BE2C (cell line): ENCODE measurements around the gene SMC3.
"Not testable (repeated sequence)": the region's sequence is repeated elsewhere in the genome, so short reads cannot be mapped to it uniquely, and the experiment has no call there.

Source experiments
- DNase-seq: peaks from one replicate; pipeline ENCODE4 v3.0.0-alpha.2; 2020
- H3K27me3 ChIP-seq: fragments of 250-450 bp; sonication (Bioruptor Pico); 2 replicates; pipeline ENCODE4 v1.5.1; 2020; ENCODE audit warnings: mild to moderate bottlenecking
- H3K36me3 ChIP-seq: fragments of 250-450 bp; sonication (Bioruptor Pico); 2 replicates; pipeline ENCODE4 v1.5.1; 2020; ENCODE audit warnings: mild to moderate bottlenecking
- H3K4me1 ChIP-seq: fragments of 250-450 bp; sonication (Bioruptor Pico); 2 replicates; pipeline ENCODE4 v1.5.1; 2020
- H3K4me3 ChIP-seq: 2 replicates; pipeline ENCODE4 v1.5.1; 2011; ENCODE audit warnings: low read depth, low read length
- H3K9me3 ChIP-seq: fragments of 250-450 bp; sonication (Bioruptor Pico); 2 replicates; pipeline ENCODE4 v1.5.1; 2020
- CTCF ChIP-seq: IDR thresholded peaks from 2 replicates; pipeline ENCODE4 v1.5.1; 2012; ENCODE audit warnings: mild to moderate bottlenecking, low read depth, low read length

SMC3 gene

GRCh38 chr10:110609605-110610004 is 42.1 kb downstream of the SMC3 start:
- TF ChIP-seq CTCF: peak; percentile 35; the same call in 1 of the 2 replicates
- Histone ChIP-seq H3K4me1 (peaks cover 3% of the 10 kb centered on the region; the same call in 1 of the 2 replicates), H3K27me3 (no peaks in the 10 kb centered on the region), H3K4me3 (peak overlapping the region; percentile 32), H3K9me3 (no peaks in the 10 kb centered on the region), H3K36me3 (peaks cover 12% of the 10 kb centered on the region)
- DNase-seq: peak; percentile 74

- Histone ChIP-seq H3K27me3 (no peaks in the 10 kb centered on the region), H3K4me3 (peak overlapping the region; percentile 32), H3K4me1 (peaks cover 3% of the 10 kb centered on the region; the same call in 1 of the 2 replicates), H3K9me3 (no peaks in the 10 kb centered on the region), H3K36me3 (peaks cover 7% of the 10 kb centered on the region; the same call in 1 of the 2 replicates)
- peak; percentile 60 for DNase-seq
- TF ChIP-seq CTCF: peak; percentile 89
These were observed 42.8 kb downstream of the SMC3 start for GRCh38 chr10:110610308-110610774.

- not testable (repeated sequence) for DNase-seq, H3K4me1 ChIP-seq, H3K4me3 ChIP-seq
These were observed 43.3 kb downstream of the SMC3 start for GRCh38 chr10:110610781-110611180.

GRCh38 chr10:110612087-110612486 is 44.6 kb downstream of the SMC3 start:
- Histone ChIP-seq H3K4me3 (no peak overlapping the region), H3K4me1 (peaks cover 3% of the 10 kb centered on the region; the same call in 1 of the 2 replicates), H3K27me3 (no peaks in the 10 kb centered on the region), H3K9me3 (no peaks in the 10 kb centered on the region), H3K36me3 (no peaks in the 10 kb centered on the region)
- DNase-seq: no peak
- no peak for TF ChIP-seq CTCF

More at GRCh38 chr10:110610781-110611180, 43.3 kb downstream of the SMC3 start:
- not testable (repeated sequence) for H3K9me3 ChIP-seq, H3K27me3 ChIP-seq, H3K36me3 ChIP-seq

GRCh38 chr10:110612629-110613028 is 45.1 kb downstream of the SMC3 start:
- Histone ChIP-seq H3K4me1 (peaks cover 3% of the 10 kb centered on the region; the same call in 1 of the 2 replicates), H3K9me3 (no peaks in the 10 kb centered on the region), H3K36me3 (no peaks in the 10 kb centered on the region), H3K4me3 (no peak overlapping the region), H3K27me3 (no peaks in the 10 kb centered on the region)
- DNase-seq: no peak
- no peak for TF ChIP-seq CTCF

- TF ChIP-seq CTCF: no peak
- no peak for DNase-seq
- no peaks in the 10 kb centered on the region for H3K27me3 ChIP-seq
- peaks cover 3% of the 10 kb centered on the region; the same call in 1 of the 2 replicates for H3K4me1 ChIP-seq
- no peak overlapping the region for H3K4me3 ChIP-seq
- no peaks in the 10 kb centered on the region for H3K9me3 ChIP-seq
- no peaks in the 10 kb centered on the region for H3K36me3 ChIP-seq
These were observed 46.0 kb downstream of the SMC3 start for GRCh38 chr10:110613341-110613995.
